Measurements from ENCODE around the gene CYP27C1.

The CYP27C1 gene

DNA sequence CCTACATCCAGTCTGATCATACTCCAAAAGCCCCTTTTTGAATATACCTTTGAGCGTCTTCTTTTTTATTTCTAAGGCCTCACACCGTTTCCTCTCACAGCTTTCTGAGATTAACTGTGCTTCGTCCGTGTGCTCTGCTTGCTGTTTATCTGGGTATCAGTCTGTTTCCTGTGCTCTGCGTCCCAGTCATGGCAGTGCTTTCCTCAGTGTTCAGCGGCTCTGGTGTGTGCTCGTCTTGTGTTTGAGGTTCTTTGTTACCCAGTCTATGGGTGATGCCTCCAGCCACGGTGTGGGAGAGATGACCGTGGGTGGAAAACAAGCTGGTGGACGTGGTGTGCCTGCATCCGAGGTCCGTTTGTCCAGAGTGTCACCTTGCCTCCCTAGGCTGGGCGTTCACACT lies 79.6 kb downstream of the CYP27C1 start:
- peaks cover 6% of the 10 kb centered on the region for H3K9me3 Mint-ChIP-seq
- peaks cover 6% of the 10 kb centered on the region for H3K36me3 Mint-ChIP-seq (ENCODE audit: low read depth)
- no peak overlapping the region for H3K4me3 Mint-ChIP-seq
- TF ChIP-seq, protein P1, sequence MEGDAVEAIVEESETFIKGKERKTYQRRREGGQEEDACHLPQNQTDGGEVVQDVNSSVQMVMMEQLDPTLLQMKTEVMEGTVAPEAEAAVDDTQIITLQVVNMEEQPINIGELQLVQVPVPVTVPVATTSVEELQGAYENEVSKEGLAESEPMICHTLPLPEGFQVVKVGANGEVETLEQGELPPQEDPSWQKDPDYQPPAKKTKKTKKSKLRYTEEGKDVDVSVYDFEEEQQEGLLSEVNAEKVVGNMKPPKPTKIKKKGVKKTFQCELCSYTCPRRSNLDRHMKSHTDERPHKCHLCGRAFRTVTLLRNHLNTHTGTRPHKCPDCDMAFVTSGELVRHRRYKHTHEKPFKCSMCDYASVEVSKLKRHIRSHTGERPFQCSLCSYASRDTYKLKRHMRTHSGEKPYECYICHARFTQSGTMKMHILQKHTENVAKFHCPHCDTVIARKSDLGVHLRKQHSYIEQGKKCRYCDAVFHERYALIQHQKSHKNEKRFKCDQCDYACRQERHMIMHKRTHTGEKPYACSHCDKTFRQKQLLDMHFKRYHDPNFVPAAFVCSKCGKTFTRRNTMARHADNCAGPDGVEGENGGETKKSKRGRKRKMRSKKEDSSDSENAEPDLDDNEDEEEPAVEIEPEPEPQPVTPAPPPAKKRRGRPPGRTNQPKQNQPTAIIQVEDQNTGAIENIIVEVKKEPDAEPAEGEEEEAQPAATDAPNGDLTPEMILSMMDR (IDR thresholded peaks at IDR 0.05) = no peak
- no peak for DNase-seq
- peak overlapping the region; percentile 26 for H3K27ac Mint-ChIP-seq
- peaks cover 5% of the 10 kb centered on the region for H3K27me3 Mint-ChIP-seq (ENCODE audit: low read depth, poor library complexity)
- H3K4me1 Mint-ChIP-seq = peaks cover 35% of the 10 kb centered on the region

DNA sequence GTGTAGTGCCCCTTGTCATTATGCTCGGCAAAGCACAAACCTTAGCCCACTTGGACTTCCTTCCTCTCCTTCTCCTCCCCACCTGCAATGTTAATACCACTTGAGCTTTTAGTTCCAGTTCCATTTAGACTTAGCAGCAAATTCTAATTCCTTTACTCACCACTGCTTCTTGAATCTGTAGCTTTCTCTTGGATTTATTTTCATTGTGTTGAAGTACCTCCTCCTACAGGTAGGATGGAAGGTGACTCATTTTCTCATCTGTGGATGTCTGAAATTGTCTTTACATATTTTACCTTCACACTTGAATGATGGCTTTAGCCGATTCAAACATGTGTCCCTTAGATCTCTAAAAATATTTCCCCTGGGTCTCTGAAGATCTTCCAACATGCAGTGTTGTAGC lies 80.3 kb downstream of the CYP27C1 start:
- Mint-ChIP-seq H3K4me1 (peaks cover 29% of the 10 kb centered on the region), H3K36me3 (ENCODE audit: low read depth) (peaks cover 6% of the 10 kb centered on the region), H3K4me3 (no peak overlapping the region), H3K27me3 (ENCODE audit: low read depth, poor library complexity) (peaks cover 5% of the 10 kb centered on the region), H3K27ac (no peak overlapping the region), H3K9me3 (peaks cover 6% of the 10 kb centered on the region)
- TF ChIP-seq, protein P1 (IDR thresholded peaks at IDR 0.05) = no peak
- DNase-seq = no peak

DNA sequence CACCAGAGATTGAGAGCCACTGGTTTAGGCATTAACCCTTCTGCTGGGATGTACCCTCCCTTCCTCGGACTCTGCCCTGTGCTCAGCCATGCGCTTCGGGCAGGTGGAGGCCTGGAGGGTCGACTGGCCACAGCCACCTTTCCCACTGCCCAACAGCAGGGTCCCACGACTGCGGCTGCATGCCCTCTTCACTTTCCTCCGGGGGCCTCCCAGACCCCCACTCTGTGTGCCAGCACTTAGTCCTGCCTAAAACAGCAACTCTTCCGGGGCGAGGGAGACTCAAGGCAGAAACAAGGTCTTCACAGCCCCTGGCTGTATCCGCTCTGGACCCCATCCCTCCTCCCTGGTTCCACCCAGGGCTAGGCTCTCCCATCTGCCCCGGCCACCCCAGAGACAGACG lies 81.8 kb downstream of the CYP27C1 start:
- peaks cover 6% of the 10 kb centered on the region for H3K36me3 Mint-ChIP-seq (ENCODE audit: low read depth)
- H3K27ac Mint-ChIP-seq = peak overlapping the region; percentile 73
- TF ChIP-seq, protein P1 (IDR thresholded peaks at IDR 0.05) = no peak
- H3K4me1 Mint-ChIP-seq = peaks cover 21% of the 10 kb centered on the region
- H3K9me3 Mint-ChIP-seq = peaks cover 9% of the 10 kb centered on the region
- DNase-seq = no peak
- peaks cover under 1% of the 10 kb centered on the region for H3K27me3 Mint-ChIP-seq (ENCODE audit: low read depth, poor library complexity)
- H3K4me3 Mint-ChIP-seq = no peak overlapping the region

DNA sequence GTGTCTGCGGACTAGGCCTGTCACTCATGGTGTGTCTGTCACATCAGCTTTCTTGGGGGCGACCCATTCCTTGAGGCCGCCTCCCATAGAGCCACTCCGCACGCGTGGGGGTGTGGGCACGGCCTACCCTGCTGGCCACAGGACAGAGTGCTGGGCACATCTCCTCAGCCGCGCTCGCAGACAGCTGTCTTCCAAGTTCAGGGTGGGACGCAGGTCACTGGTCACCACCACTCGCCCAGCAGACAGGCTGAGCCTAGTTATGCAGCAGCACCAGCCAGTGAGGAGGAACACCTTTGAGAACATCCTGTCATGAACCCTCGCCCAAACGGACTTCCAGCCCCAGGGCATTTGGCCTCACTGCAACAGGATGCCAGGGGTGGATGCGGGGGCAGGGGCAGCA lies 82.4 kb downstream of the CYP27C1 start:
- peaks cover 18% of the 10 kb centered on the region for H3K4me1 Mint-ChIP-seq
- no peak for DNase-seq
- peaks cover 4% of the 10 kb centered on the region for H3K27me3 Mint-ChIP-seq (ENCODE audit: low read depth, poor library complexity)
- H3K36me3 Mint-ChIP-seq (ENCODE audit: low read depth) = peaks cover 6% of the 10 kb centered on the region
- H3K27ac Mint-ChIP-seq = no peak overlapping the region
- H3K9me3 Mint-ChIP-seq = peaks cover 12% of the 10 kb centered on the region
- TF ChIP-seq, protein P1 (IDR thresholded peaks at IDR 0.05) = no peak
- H3K4me3 Mint-ChIP-seq = no peak overlapping the region

DNA sequence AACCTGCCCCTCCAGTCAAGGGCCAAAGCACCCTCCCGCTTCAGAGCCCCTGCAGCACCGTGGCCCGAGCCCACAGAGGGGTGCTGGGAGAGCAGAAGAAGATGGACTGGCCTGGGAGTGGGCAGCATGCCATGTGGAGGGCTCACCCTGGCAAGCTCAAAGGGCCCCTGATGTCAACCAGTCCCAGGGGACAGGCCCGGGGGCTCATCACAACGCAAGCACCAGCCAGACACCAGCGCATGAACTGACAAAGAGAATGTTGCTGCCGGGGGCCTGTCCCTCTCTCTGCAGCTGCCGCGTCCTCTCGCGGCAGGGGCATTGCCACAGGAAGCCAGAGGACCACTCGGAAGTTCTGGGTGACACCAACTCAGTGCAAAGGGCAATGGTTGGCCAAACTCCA lies 82.9 kb downstream of the CYP27C1 start:
- Mint-ChIP-seq H3K36me3 (ENCODE audit: low read depth) (peaks cover 6% of the 10 kb centered on the region), H3K4me3 (no peak overlapping the region), H3K27me3 (ENCODE audit: low read depth, poor library complexity) (peaks cover 4% of the 10 kb centered on the region), H3K27ac (no peak overlapping the region), H3K4me1 (peaks cover 18% of the 10 kb centered on the region), H3K9me3 (peaks cover 12% of the 10 kb centered on the region)
- DNase-seq = no peak
- TF ChIP-seq, protein P1 (IDR thresholded peaks at IDR 0.05) = no peak

Measured in nephron progenitor cell (in vitro differentiated cells).